ENCODE measurements around the gene IRAK1BP1. TPM values are rescaled to one million over a fixed set of nuclear protein-coding genes. Genes with fewer than 3 reads are reported as not detected.
A peak's percentile ranks its signal among the peaks of the same experiment; 100 is the strongest.

The IRAK1BP1 gene
- total and polyA plus RNA-seq, 2 donors from 2014 or later: 6.1 to 6.6 TPM

DNA sequence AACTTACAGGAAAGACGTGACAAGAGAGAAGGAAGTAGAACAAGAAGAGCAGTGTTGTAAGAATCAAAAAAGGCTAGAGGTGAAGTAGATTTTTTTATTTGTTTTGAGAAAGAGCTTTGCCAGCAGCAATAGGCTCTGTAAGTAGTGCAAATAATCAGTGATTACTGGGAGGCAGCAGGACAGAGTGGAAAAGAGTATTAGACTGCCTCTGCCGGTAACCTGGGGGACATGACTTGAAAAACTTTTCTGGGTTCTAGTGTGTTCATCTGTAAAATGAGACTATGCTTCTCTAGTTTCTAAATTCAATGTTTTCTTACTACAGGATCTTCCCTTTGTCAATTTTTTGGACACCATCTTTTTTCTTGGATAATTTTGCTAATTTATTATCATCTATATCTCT lies 5.8 kb upstream of the IRAK1BP1 start:
- no peak overlapping the region for H3K27ac ChIP-seq (ENCODE audit: low read depth in 2 of 2, low read length in 2 of 2)
- TF ChIP-seq, protein P1, sequence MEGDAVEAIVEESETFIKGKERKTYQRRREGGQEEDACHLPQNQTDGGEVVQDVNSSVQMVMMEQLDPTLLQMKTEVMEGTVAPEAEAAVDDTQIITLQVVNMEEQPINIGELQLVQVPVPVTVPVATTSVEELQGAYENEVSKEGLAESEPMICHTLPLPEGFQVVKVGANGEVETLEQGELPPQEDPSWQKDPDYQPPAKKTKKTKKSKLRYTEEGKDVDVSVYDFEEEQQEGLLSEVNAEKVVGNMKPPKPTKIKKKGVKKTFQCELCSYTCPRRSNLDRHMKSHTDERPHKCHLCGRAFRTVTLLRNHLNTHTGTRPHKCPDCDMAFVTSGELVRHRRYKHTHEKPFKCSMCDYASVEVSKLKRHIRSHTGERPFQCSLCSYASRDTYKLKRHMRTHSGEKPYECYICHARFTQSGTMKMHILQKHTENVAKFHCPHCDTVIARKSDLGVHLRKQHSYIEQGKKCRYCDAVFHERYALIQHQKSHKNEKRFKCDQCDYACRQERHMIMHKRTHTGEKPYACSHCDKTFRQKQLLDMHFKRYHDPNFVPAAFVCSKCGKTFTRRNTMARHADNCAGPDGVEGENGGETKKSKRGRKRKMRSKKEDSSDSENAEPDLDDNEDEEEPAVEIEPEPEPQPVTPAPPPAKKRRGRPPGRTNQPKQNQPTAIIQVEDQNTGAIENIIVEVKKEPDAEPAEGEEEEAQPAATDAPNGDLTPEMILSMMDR (IDR thresholded peaks at IDR 0.05; ENCODE audit: borderline replicate concordance, extremely low read depth, insufficient read depth): no peak
- no peaks in the 10 kb centered on the region for H3K36me3 ChIP-seq (ENCODE audit: control insufficient read depth in 2 of 3, insufficient read depth in 3 of 3, low read length in 3 of 3)
- H3K9me3 ChIP-seq (ENCODE audit: control insufficient read depth in 2 of 3, insufficient read depth in 1 of 3, low read length in 3 of 3): no peaks in the 10 kb centered on the region
- no peak for FAIRE-seq
- intact Hi-C loops (cut with DNase I): no loop called here
- H3K4me1 ChIP-seq (ENCODE audit: control insufficient read depth in 2 of 3, insufficient read depth in 2 of 3, low read depth in 1 of 3, low read length in 3 of 3): no peaks in the 10 kb centered on the region
- DNase-seq: no peak
- H3K27me3 ChIP-seq (ENCODE audit: control insufficient read depth, insufficient read depth, low read length): no peaks in the 10 kb centered on the region
- H3K4me3 ChIP-seq (ENCODE audit: low read length in 3 of 3): no peak overlapping the region
- no peak overlapping the region for H3K9ac ChIP-seq (ENCODE audit: low read length in 3 of 3)

DNA sequence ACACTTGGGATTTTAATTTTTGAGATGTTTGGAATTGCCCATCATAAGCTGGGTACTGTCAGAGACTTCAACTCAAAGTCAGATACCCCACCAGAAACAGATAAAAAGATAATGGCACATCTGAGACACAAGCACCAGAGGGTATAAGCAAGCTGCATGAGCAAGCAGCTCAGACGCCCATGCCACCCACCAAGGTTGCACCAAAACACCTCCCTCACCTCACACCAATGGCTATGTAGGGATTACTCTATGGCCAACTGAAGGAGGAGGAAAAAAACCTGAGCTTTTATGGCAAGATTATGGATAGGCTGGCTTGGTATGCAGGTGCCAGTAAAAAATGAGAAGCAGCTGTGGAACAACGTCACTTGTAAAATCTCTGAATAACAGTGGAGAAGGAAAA lies 3.8 kb upstream of the IRAK1BP1 start:
- DNase-seq (no peak), FAIRE-seq (no peak)
- Histone ChIP-seq H3K4me3 (ENCODE audit: low read length in 3 of 3) (no peak overlapping the region), H3K27me3 (ENCODE audit: control insufficient read depth, insufficient read depth, low read length) (no peaks in the 10 kb centered on the region), H3K4me1 (ENCODE audit: control insufficient read depth in 2 of 3, insufficient read depth in 2 of 3, low read depth in 1 of 3, low read length in 3 of 3) (peaks cover 0 to 4% (median 0%) of the 10 kb centered on the region in 3 donors), H3K9me3 (ENCODE audit: control insufficient read depth in 2 of 3, insufficient read depth in 1 of 3, low read length in 3 of 3) (no peaks in the 10 kb centered on the region), H3K36me3 (ENCODE audit: control insufficient read depth in 2 of 3, insufficient read depth in 3 of 3, low read length in 3 of 3) (no peaks in the 10 kb centered on the region), H3K27ac (ENCODE audit: low read depth in 2 of 2, low read length in 2 of 2) (no peak overlapping the region), H3K9ac (ENCODE audit: low read length in 3 of 3) (no peak overlapping the region)
- TF ChIP-seq, protein P1 (IDR thresholded peaks at IDR 0.05; ENCODE audit: borderline replicate concordance, extremely low read depth, insufficient read depth): no peak
- intact Hi-C loops (cut with DNase I): no loop called here

- TF ChIP-seq, protein P1 (IDR thresholded peaks at IDR 0.05; ENCODE audit: borderline replicate concordance, extremely low read depth, insufficient read depth): no peak
- H3K36me3 ChIP-seq (ENCODE audit: control insufficient read depth in 2 of 3, insufficient read depth in 3 of 3, low read length in 3 of 3): no peaks in the 10 kb centered on the region
- no peak for FAIRE-seq
Measured at GRCh38 chr6:78864957-78865356, 2.4 kb upstream of the IRAK1BP1 start.

GRCh38 chr6:78867020-78867369 lies 356 bp upstream of the IRAK1BP1 start:
- Histone ChIP-seq H3K9me3 (ENCODE audit: control insufficient read depth in 2 of 3, insufficient read depth in 1 of 3, low read length in 3 of 3) (no peaks in the 10 kb centered on the region), H3K4me1 (ENCODE audit: control insufficient read depth in 2 of 3, insufficient read depth in 2 of 3, low read depth in 1 of 3, low read length in 3 of 3) (peaks cover 0 to 8% (median 0%) of the 10 kb centered on the region in 3 donors), H3K27me3 (ENCODE audit: control insufficient read depth, insufficient read depth, low read length) (no peaks in the 10 kb centered on the region), H3K27ac (ENCODE audit: low read depth in 2 of 2, low read length in 2 of 2) (no peak overlapping the region), H3K9ac (ENCODE audit: low read length in 3 of 3) (peak overlapping the region; percentile 46 to 97 (median 87)), H3K4me3 (ENCODE audit: low read length in 3 of 3) (peak overlapping the region; percentile 91 to 99 (median 98)), H3K36me3 (ENCODE audit: control insufficient read depth in 2 of 3, insufficient read depth in 3 of 3, low read length in 3 of 3) (no peaks in the 10 kb centered on the region)
- FAIRE-seq: no peak
- DNase-seq: no peak
- intact Hi-C loops (cut with DNase I): no loop called here
- TF ChIP-seq, protein P1 (IDR thresholded peaks at IDR 0.05; ENCODE audit: borderline replicate concordance, extremely low read depth, insufficient read depth): no peak

More at GRCh38 chr6:78864957-78865356, 2.4 kb upstream of the IRAK1BP1 start:
- Histone ChIP-seq H3K9ac (ENCODE audit: low read length in 3 of 3) (no peak overlapping the region), H3K9me3 (ENCODE audit: control insufficient read depth in 2 of 3, insufficient read depth in 1 of 3, low read length in 3 of 3) (no peaks in the 10 kb centered on the region), H3K4me3 (ENCODE audit: low read length in 3 of 3) (no peak overlapping the region), H3K27ac (ENCODE audit: low read depth in 2 of 2, low read length in 2 of 2) (no peak overlapping the region), H3K4me1 (ENCODE audit: control insufficient read depth in 2 of 3, insufficient read depth in 2 of 3, low read depth in 1 of 3, low read length in 3 of 3) (peaks cover 0 to 8% (median 0%) of the 10 kb centered on the region in 3 donors), H3K27me3 (ENCODE audit: control insufficient read depth, insufficient read depth, low read length) (no peaks in the 10 kb centered on the region)
- DNase-seq: no peak
- intact Hi-C loops (cut with DNase I): no loop called here
